Right renal pelvis (tissue), 4 donors: ENCODE measurements around the gene SYNDIG1L. TPM values are rescaled to one million over a fixed set of nuclear protein-coding genes. Genes with fewer than 3 reads are reported as not detected.
"Not testable (repeated sequence)": the region's sequence is repeated elsewhere in the genome, so short reads cannot be mapped to it uniquely, and the experiment has no call there.

Experiments used
- DNase-seq, 4 donors: peaks; one replicate each; pipeline ENCODE4 v3.0.0-alpha.2; 2013; ENCODE audit warnings: low read depth in 4 of 4, low spot score in 3 of 4, missing footprints in 1 of 4
- polyA plus RNA-seq, 4 donors: library from polyadenylated mRNA; unstranded; fragments of 120-200 nt; gene quantifications; one replicate each; pipeline ENCODE4 v1.2.1, GENCODE V29; 2013; ENCODE audit not compliant: insufficient read length in 4 of 4

The SYNDIG1L gene
- under 1 TPM; 0.19 to 0.39 (median 0.34) TPM for polyA plus RNA-seq

DNA sequence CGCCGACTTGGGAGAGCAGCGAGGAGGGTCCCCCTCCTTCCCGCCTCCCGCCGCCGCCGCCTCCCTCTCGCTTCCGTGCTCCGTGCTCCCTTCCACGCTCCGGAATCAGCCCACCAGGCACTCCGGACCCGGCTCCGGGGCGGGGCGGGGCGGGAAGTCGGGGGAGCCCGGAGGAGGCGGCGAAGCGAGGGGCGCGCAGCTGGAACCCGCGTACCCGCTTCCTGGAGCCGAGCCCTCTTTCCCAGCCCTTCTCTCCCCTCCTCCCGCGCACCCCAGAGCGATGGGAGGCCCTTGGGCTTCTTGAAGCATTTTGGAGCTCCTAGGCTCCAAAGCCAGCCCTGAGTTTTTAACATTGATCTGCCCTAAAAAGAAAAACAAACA is at the start of gene SYNDIG1L:
SYNDIG1L (minus strand) TSS at position 9 of the 381 bp plus-strand sequence. CDS start 16,466 bp downstream, outside the sequence.
- DNase-seq: no peak

DNA sequence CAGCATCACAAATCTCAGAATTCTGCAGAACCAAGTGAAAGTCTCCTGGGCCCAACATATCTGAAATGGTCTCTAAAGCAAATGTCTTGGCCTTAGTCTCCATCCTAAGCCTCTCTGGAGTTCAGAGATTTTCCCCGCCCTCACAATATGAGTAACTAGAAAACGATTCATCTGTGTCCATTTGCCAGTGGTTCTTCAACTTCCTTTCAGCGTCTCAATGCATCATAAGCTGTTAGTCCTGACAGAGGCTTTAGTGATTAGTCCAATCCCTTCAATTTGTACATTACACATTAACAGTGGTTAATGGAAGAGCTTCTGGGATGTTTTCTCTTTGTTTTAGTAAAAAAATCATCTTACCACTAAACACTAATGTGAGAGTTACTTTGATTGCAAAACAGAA is 49.7 kb upstream of the SYNDIG1L start:
- DNase-seq: no peak

DNA sequence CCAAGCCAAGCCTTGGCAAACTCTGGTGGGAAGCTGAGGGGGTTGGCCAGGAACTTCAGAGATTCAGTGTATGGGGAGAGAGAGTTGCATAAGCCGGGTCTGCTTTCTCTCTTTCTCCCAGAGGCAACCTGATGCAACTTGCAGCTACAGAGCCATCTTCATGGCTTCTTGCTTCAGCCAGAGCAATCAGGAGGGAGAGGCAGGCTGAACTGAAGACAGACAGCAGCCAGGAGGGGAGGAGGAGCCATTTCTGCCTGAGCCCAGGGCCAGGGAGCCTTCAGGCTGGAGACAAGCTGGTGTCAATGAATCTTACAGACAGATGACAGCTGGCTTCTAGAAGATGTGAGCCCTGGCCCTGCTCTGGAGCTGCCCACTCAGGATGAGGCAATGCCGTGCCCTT is 48.4 kb upstream of the SYNDIG1L start:
- no peak for DNase-seq

DNA sequence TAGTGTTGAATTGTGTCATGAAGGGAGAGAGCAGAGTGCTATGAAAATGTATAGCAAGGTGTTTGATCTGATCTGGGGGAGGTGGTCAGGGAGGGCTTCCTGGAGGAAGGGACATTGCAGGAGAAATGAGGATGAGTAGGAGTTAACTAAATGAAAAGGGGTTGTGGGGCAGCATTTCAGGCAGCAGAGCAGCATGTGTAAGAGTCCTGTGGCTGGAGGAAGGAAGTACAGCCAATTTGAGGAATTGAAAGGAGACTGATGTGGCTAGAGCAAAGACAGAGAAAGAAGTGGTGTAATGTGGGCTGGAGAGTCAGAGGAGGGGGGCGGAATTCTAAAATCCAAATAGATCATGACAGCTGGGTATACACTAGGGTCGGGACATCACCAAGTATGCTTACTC is 46.6 kb upstream of the SYNDIG1L start:
- DNase-seq: no peak

DNA sequence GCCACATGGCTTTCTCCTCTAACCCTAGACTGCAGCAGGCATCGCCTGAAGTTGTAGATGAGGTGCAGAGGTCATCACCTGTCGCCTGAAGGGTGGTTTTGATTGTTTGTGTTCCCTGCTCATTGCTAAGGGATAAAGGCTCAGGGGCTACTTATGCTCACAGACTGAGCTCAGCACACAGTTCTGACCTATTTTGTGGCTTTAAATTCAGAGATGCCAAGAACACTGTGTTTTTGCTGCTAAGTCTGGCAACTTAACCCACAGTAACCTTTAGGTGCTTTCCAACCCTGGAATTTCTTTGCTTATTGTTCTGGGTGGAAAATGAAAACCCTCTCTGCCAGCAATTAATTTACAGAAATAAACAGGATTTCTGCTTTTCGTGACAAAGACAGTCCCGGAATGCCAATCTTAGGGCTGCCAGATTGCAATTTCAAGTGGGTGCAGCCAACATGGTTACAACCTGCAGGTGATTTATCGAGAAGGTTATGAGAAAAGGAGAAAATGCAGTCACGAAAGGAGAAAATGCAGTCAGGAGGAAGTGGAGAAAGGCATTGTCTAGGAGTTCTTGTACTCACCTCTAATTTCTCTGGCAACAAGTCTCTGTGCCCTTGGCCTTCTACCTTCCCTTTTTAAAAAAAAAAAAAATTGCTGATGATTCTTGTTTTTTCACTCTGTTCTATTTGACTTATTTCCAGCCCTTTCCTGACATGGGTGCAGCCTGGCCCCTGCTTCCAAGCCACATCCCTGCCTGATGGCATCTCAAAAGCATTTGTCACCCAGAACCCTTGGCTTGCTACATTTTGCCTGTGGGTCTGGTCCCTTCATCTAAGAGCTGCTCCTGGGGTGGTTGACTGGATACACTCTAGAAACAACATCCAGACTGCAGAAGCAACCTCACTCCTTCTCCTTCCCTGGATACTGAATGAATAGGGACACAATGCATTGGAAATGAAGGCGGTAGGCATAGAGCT is 43.8 kb upstream of the SYNDIG1L start:
- no peak for DNase-seq

DNA sequence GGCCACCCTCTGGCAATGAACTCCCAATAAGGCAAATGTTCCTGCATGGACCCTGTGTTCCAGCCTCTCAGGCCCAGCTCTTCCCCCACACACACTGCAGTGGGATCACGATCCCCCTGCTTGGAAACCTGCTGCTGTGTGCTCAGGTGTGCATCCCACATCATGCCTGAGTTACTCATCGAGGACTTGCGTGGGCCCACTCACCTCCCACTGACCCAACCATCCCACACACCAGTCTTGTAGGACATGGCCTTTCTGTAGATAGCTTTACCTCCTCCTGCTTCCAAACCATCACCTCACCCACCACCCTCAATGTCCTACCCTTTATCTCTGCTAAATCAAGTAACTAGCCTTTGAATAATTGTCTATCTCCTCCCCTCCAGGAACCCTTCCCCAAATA is 42.5 kb upstream of the SYNDIG1L start:
- no peak for DNase-seq

DNA sequence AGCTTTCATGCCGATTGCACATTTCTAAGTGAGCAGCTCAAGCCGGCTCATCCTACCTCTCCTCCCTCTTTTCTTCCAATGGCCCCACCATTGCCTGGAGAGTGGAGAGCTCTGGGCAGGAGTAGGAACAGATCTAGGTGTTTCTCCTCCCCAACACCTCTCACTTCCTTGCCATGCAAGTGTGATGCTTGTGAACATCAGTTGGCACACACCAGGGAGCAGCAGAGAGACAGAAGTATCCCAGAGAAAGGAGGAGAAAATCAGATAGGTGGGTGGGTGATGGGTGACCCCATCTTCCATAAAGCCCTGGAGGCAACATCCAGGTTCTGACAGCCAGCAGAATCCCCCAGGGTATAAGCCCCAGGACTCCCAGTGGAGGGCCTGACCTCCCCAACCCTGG is 39.3 kb upstream of the SYNDIG1L start:
- DNase-seq: no peak

DNA sequence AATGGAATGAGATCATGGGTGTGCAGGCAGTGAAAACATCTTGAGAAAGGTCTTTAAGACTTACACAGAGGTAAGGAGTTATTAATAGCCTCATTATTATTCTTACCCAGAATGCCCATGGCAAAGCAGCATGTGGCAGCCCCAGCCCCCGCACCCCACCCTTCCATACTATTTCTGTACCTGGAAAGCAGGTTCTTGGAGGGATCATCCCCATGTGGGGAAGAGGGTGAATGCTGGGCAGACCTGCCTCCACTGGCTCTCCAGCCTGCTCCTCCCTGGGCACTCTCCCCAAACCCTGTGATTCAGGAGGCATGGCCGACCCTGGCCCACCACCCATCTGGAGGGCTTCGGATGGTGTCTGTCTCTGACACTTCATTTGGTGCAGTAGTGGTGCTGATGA is 38.8 kb upstream of the SYNDIG1L start:
- no peak for DNase-seq

DNA sequence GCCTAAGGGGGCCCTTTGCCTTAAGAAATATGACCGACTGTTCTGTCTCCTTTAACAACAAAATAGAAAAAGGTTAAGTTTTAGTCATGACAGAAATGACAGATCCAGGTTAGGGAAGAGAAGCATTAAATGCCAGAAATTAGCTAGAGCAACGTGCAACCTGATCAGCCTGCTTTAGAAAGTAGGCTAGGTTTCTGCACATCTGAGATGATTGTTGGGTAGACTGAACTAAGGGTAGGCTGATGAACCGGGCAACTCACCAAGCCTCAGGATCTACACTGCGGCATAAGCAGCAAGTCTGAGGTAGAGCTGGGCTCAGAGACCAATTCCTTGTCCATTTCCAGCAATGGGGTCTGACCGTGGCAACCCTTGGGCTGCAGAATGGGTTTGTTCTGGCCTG is 37.7 kb upstream of the SYNDIG1L start:
- no peak for DNase-seq

DNA sequence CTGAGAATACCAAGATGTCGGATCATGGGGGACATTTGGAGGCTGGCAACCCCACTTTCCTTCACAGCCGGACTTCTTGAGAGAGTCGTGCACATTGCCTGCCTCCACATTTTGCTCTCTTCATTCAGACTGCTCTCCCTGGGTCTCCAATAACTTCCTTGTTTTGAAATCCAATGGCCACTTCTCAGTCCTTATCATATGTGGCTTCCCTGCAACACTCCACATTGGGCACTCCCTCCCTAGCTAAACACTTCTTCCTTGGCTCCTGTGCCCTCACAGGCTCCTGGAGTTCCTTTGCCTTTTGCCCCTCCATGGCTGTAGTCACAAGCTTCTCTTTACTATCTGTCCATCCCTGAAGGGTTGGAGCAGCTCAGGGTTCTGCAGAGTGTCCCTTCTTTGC is 37.0 kb upstream of the SYNDIG1L start:
- DNase-seq: no peak

DNA sequence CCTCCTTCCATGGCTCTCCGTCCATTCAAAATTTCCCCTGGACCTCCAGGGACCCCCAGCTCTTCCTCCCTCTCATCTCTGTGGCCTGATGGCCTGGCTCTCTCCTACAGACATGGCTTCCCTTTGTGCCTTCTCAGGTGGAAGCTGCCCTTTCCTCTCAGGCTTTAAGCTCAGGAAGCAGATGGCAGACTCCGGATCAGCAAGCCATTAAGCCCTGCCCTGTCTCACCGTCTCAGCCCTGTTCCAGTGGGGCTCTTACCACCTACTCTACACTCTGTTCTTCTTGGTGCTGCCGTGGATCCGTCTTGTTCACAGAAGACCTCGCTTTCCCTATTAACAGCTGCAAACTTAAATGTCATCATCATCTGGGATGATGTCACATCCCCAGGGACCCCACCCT is 34.0 kb upstream of the SYNDIG1L start:
- DNase-seq: no peak

DNA sequence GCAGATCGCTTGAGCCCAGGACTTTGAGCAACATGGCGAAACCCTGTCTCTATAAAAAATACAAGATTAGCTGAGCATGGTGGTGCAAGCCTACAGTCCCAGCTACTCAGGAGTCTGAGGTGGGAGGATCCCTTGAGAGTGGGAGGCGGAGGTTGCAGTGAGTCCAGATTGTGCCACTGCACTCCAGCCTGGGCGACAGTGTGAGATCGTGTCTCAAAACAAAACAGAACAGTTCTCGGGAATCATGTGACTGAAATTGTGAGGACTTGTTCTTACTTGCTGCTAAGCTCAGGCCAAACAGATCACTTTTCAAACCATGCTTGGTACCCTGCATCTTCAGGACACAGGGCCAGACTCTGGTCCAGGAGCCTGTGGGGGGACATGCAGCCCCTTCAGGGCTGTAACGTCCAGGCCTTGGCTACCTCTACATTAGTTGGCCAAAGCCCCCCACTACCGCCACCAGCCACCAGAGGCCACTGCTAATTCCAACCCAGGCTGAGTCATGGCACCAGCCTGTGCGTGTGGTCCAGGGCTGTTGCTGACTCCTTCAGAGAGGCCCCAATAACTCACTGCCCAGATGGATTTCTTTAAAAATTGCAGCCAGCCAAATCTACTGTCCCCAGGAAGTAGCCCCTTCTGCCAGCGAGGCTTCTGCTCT is 33.4 kb upstream of the SYNDIG1L start:
- no peak for DNase-seq

DNA sequence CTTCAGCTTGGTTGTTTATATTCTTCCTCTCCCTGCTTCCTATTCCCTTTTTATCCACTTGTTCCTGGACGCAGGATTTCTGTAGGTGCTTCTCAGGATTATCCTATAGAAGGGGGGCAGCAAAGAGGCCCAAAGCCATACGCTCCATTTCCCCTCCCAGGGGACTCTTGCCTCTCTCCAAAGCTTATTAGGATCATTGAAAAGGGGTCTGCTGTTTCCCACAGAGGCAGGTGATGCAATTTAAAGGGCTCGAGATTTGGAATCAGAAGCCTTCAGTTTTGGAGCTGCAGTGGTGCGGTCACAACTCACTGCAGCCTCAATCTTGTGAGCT is 31.5 kb upstream of the SYNDIG1L start:
- no peak for DNase-seq

DNA sequence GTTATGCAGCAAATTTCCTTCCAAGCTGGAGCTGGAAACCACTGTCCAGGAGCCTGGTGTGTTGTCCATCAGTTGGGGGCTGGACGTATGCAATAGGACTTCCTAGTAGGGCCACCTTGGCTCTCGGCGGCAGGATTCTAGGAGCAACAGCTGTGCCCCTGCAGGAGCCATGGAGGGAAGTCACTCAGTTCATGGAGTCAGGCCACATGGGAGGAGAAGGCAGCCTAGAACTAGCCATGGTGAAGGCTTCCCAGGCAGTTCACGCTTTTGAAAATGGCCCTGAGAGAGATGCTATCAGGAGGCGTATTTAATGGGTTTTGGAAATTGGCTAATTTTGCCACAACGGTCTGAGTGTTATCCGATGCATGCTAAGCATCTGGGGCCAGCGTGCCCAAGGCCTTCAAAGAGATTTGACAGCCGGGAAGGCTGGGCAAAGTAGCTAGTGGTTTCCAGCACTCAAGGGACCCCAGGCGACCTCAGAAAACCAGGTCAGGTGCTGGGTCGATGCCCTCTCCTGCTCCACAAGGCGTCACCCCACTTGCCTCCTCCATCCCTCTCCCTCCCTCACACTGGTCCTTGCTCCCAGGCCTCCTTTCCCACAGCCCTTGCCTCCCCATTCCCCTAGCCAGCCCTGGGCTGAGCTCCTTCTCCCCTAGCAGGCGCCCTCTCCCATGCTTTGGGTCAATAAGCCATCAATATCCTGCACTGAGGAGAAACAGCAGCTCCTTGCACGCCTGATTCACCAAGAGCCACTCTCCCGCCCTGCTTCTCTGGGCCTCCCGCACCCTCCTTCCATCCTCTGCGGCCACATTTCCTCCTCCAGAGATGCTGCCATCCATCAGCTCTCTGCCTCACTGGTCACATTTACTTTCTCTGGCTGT is 30.9 kb upstream of the SYNDIG1L start:
- DNase-seq: no peak

DNA sequence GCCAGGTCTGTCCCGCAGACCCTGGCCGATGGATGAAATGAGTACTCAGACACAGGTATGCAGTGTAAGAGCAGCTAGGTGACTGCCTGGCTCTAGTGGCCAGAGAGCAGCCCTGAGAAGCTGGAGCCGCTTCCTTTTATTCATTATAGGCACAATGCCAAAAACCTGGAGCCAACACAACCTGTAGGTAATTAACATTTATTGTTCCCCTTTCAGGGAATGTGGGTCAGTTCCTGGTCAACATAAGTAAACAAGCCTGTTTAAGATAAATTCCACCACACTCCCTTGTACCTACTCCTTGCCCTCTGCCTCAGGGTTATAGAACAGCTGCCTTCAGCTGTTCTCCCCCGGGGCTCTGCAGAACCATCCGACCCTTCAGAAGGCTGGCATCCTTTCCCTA is 28.4 kb upstream of the SYNDIG1L start:
- not testable (repeated sequence) for DNase-seq

DNA sequence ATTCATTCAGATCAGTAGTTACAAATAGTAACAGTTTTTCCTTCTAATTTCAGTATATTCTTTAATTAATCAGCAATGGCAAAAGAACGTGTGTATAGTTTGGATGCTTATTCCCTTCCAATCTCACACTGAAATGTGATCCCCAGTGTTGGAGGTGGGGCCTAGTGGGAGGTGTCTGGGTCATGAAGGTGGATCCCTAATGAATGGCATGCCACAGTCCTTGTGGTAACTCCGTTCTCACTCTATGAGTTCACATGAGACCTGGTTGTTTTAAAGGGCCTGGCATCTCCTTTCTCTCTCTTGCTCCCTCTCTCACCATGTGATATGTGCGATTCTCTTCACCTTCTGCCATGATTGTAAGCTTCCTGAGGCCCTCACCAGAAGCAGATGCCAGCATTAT is 18.9 kb upstream of the SYNDIG1L start:
- DNase-seq: no peak

DNA sequence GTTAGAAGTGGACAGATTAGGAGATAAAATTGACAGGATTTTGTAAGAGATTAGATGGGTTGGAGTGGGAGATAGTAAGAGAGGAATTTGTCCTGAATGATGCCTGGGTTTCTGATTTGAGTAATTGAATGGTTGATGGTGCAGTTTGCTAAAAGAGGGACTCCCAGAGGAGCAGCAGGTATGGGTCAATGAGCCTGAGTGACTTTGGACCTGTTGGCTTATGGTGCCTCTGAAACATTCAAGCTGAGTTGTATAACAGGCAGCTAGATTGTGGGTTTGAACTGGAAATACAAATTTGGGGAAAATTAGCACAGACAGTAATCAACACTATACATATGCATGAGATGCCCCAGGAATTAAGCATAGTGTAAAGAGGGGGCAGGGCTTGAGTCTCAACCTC is 16.7 kb upstream of the SYNDIG1L start:
- DNase-seq: no peak

DNA sequence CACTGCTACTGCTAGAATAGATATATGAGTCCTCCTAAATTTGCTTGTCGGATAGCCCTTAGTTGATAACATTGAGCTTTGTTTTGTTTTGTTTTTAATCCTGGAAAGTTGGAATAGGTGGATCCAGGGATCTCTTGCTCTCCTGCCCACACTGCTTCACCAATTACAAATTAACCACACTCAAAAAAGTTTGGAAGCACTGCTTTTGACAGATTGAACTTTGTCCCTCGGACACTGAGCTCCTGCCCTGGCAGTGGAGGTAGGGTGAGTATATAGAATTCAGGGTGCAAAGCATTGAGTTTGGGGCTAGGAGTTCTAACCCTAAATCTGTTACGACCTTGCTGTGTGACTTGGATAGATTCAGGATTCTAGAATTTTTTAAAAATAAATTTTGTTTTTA is 15.1 kb upstream of the SYNDIG1L start:
- no peak for DNase-seq

DNA sequence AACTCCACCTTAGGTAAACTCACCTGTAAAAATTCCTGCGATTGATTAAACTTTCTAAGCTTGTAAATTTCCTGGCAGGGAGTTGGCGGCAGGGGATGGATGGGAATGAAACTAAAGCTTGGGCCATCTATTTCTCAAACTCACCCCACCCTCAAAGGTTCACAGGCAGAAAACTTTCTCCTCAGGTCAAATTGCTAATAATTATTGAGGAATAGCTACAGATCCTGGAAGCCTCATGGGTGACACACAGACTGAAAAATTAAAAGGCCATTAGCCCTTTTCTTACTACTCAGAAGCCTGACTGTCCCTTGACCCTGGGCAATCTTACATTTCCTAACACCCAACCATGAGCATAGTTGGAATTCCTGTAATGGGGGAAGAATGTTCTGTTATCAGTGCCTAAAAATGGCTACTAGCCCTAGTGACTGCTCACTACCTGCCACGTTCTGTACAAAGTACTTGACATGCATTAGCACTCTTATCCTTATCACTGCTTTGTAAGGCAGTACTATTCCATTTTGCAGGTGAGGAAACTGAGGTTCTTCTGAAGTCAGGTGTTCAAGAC is 12.4 kb upstream of the SYNDIG1L start:
- no peak for DNase-seq

DNA sequence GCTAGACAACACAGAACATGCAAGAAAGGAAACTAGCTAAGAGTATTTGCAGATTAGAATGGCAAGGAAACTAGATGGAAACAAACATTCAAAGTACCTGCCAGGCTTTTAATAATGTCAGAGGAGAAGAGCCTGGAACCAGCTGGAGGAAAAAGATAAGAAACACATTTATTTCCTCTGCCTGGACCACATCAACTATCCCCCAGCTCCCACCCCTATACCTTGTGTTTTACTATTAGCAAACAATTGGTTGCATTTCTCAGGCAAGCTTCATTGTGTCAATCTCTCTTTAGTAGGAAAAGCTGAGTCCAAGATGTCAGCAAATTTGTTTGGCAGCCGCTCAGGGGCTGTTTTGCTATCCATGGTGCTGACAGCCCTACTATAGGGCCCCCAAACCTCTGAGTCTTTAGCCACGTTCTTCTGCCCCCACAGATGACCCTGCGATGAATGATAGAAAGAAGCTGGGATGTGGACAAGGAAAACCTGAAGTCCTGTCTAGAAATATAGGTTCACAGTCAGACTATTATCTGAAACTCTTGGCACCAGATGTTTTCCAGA is 11.6 kb upstream of the SYNDIG1L start:
- DNase-seq: no peak
